ENCODE results near the gene PLEKHA5. TPM values are rescaled to one million over a fixed set of nuclear protein-coding genes. Genes with fewer than 3 reads are reported as not detected.
"Not testable (repeated sequence)": the region's sequence is repeated elsewhere in the genome, so short reads cannot be mapped to it uniquely, and the experiment has no call there.

PLEKHA5 gene
- total and polyA plus RNA-seq, 2 donors from 2014 or later: 26.6 to 52.9 TPM

GRCh38 chr12:19304149-19304750, 174.7 kb downstream of the PLEKHA5 start:
- intact Hi-C loops (cut with DNase I): no loop called here
- no peaks in the 10 kb centered on the region for H3K9me3 ChIP-seq (ENCODE audit: control insufficient read depth in 2 of 3, insufficient read depth in 1 of 3, low read length in 3 of 3)
- no peak for TF ChIP-seq CTCF (IDR thresholded peaks at IDR 0.05; ENCODE audit: borderline replicate concordance, extremely low read depth, insufficient read depth)
- peaks cover 6 to 9% (median 6%) of the 10 kb centered on the region in 3 donors for H3K36me3 ChIP-seq (ENCODE audit: control insufficient read depth in 2 of 3, insufficient read depth in 3 of 3, low read length in 3 of 3)
- no peaks in the 10 kb centered on the region for H3K27me3 ChIP-seq (ENCODE audit: control insufficient read depth, insufficient read depth, low read length)
- FAIRE-seq: no peak
- H3K27ac ChIP-seq (ENCODE audit: low read depth in 2 of 2, low read length in 2 of 2): no peak overlapping the region
- no peak overlapping the region for H3K4me3 ChIP-seq (ENCODE audit: low read length in 3 of 3)
- H3K4me1 ChIP-seq (ENCODE audit: control insufficient read depth in 2 of 3, insufficient read depth in 2 of 3, low read depth in 1 of 3, low read length in 3 of 3): no peaks in the 10 kb centered on the region
- DNase-seq: no peak
- H3K9ac ChIP-seq (ENCODE audit: low read length in 3 of 3): no peak overlapping the region

- H3K4me1 ChIP-seq (ENCODE audit: control insufficient read depth in 2 of 3, insufficient read depth in 2 of 3, low read depth in 1 of 3, low read length in 3 of 3); FAIRE-seq; DNase-seq; H3K9ac ChIP-seq (ENCODE audit: low read length in 3 of 3); H3K27ac ChIP-seq (ENCODE audit: low read depth in 2 of 2, low read length in 2 of 2); H3K27me3 ChIP-seq (ENCODE audit: control insufficient read depth, insufficient read depth, low read length); H3K9me3 ChIP-seq (ENCODE audit: control insufficient read depth in 2 of 3, insufficient read depth in 1 of 3, low read length in 3 of 3); H3K36me3 ChIP-seq (ENCODE audit: control insufficient read depth in 2 of 3, insufficient read depth in 3 of 3, low read length in 3 of 3); H3K4me3 ChIP-seq (ENCODE audit: low read length in 3 of 3); intact Hi-C loops (cut with DNase I): not testable (repeated sequence)
These were observed 176.1 kb downstream of the PLEKHA5 start for GRCh38 chr12:19305621-19306020.

DNA sequence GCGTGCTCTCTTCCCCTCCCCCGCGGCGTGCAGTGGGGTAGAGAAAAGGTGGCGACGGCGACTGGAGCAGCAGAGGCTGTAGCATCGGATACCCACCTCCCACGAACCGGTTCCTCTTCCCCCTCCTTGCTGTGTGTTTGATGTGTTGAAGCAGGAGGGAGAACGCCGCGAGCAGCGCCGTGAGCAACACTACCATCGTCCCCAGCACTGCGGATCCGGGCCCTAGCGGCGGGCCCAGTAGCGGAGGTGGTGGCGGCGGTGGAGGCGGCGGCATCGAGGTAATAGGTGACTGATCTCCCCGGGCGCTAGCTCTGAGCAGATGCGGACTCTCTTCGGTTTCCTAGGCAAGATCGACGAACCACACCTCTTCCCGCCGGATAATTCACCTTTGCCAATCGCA, 176.8 kb downstream of the PLEKHA5 start:
- no peaks in the 10 kb centered on the region for H3K4me1 ChIP-seq (ENCODE audit: control insufficient read depth in 2 of 3, insufficient read depth in 2 of 3, low read depth in 1 of 3, low read length in 3 of 3)
- H3K27ac ChIP-seq (ENCODE audit: low read depth in 2 of 2, low read length in 2 of 2): no peak overlapping the region
- DNase-seq: no peak
- intact Hi-C loops (cut with DNase I): no loop called here
- FAIRE-seq: no peak
- peaks cover 3 to 6% (median 4%) of the 10 kb centered on the region in 3 donors for H3K36me3 ChIP-seq (ENCODE audit: control insufficient read depth in 2 of 3, insufficient read depth in 3 of 3, low read length in 3 of 3)
- no peak overlapping the region for H3K9ac ChIP-seq (ENCODE audit: low read length in 3 of 3)
- H3K27me3 ChIP-seq (ENCODE audit: control insufficient read depth, insufficient read depth, low read length): no peaks in the 10 kb centered on the region
- no peak for TF ChIP-seq CTCF (IDR thresholded peaks at IDR 0.05; ENCODE audit: borderline replicate concordance, extremely low read depth, insufficient read depth)
- no peaks in the 10 kb centered on the region for H3K9me3 ChIP-seq (ENCODE audit: control insufficient read depth in 2 of 3, insufficient read depth in 1 of 3, low read length in 3 of 3)
- H3K4me3 ChIP-seq (ENCODE audit: low read length in 3 of 3): no peak overlapping the region

- Histone ChIP-seq H3K36me3 (ENCODE audit: control insufficient read depth in 2 of 3, insufficient read depth in 3 of 3, low read length in 3 of 3) (peaks cover 3 to 6% (median 4%) of the 10 kb centered on the region in 3 donors), H3K27me3 (ENCODE audit: control insufficient read depth, insufficient read depth, low read length) (no peaks in the 10 kb centered on the region), H3K4me3 (ENCODE audit: low read length in 3 of 3) (no peak overlapping the region), H3K27ac (ENCODE audit: low read depth in 2 of 2, low read length in 2 of 2) (no peak overlapping the region), H3K4me1 (ENCODE audit: control insufficient read depth in 2 of 3, insufficient read depth in 2 of 3, low read depth in 1 of 3, low read length in 3 of 3) (peaks cover 0 to 6% (median 0%) of the 10 kb centered on the region in 3 donors), H3K9me3 (ENCODE audit: control insufficient read depth in 2 of 3, insufficient read depth in 1 of 3, low read length in 3 of 3) (no peaks in the 10 kb centered on the region), H3K9ac (ENCODE audit: low read length in 3 of 3) (no peak overlapping the region)
- TF ChIP-seq CTCF (IDR thresholded peaks at IDR 0.05; ENCODE audit: borderline replicate concordance, extremely low read depth, insufficient read depth): no peak
- DNase-seq (no peak), FAIRE-seq (no peak)
- intact Hi-C loops (cut with DNase I): no loop called here
These were observed 177.9 kb downstream of the PLEKHA5 start for GRCh38 chr12:19307451-19307850.

Measured in kidney (tissue), 14 donors.